GM21723 (cell line): Measurements from ENCODE around the gene DMPK.

ENCODE experiments used
- ATAC-seq: cut with Tn5 transposase; IDR thresholded peaks from one replicate; pipeline ENCODE4 v1.9.1; 2021; ENCODE audit warnings: mild to moderate bottlenecking, moderate library complexity; ENCODE audit not compliant: unreplicated experiment

DMPK gene

GRCh38 chr19:45782162-45782691, at the start of gene DMPK:
Gene DMPK, minus strand, starts transcription at chr19:45782490. Its CDS starts 138 bp downstream, at chr19:45782352.
- no peak for ATAC-seq

DNA sequence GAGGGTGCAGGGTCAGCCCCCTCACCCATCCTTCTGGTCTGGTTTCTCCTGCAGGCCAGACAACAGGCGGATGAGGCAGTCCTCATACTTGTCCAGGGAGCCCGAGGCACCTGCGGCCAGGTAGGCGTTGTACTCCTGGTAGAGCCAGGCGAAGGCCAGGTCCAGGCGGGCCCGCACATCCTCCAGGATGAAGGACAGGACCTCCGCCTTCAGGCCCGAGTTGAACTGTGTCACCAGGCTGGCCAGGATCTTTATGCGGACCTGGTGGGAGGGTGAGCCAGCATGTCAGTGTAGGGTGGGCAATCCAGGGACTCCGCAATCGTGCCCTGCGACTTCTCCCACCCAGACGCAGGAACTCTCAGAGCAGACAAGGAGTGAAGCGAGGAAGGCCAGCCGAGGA, 46.7 kb upstream of the DMPK start:
- no peak for ATAC-seq

GRCh38 chr19:45828523-45828922, 46.2 kb upstream of the DMPK start:
- no peak for ATAC-seq

- ATAC-seq: no peak
Observed at GRCh38 chr19:45827459-45828093, 45.3 kb upstream of the DMPK start.

DNA sequence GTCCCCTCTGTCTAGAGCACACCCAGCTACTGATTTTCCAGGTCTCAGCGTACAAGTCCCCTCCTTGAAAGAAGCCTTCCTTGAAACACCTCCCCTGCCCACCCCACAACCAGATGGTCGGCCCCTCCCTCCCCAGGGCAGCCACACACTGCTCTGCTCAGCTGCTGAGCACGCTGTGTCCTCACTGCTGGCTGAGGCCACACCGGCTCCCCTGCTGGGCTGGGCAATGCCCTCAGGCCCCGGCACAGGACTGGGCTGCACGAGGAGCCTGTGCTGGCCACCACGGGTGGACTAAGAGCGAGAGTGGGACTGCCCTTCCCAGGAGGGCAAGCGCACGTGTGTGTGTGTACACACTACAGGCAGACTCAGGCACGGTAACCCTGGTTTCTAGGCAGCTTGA, 44.6 kb upstream of the DMPK start:
- ATAC-seq: no peak

- ATAC-seq: no peak
Observed at GRCh38 chr19:45825917-45826893, 43.9 kb upstream of the DMPK start.

DNA sequence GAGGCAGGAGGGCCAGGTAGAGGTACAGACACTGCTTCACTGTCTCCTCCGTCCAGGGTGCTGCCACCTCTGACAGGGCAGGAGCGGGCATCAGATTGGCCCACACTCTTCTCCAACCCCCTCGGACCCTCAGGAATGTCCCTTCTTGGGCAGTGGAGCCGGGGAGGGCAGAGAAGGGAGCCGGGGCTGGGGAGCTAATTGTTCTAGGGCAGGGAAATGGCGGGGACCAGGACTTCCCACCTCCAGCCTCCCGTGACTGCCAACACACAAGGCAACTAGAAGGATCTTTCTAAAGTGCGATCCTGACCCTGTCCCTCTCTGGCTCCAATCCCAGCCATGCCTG, 42.9 kb upstream of the DMPK start:
- no peak for ATAC-seq

DNA sequence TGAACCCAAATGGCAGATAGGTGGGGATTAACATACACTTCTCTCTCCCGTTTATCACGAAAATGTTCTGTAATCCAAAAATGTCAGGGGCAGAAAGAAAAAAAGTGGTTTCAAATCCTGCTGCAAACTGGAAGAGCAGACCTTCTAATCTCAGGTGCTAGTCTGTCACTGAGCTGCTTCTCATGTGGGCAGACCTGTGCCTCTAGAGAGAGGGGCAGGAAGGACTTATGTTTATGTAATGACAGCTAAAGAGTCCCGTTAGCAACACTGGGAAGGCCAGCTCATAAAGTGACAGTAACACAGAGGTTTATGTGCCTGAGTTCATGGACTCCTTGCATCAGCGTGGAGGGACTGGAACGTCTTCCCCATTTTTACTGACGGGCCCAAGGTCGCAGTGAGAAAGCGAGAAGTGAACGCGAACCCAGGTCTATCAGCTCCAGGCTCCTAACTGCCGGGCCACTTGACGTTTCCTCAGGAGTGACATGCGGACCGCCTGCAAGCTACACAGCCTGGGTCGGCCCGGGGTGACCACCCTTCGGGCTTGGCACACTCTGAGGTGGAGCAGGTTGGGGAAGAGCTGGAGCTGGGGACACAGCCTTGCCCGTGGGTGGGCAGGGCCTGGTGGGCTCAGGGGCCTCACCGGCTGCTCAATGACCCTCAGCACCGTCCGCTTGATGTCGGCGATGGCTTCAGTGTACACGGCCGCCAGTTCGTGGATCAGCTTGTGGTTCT, 42.4 kb upstream of the DMPK start:
- ATAC-seq: no peak

DNA sequence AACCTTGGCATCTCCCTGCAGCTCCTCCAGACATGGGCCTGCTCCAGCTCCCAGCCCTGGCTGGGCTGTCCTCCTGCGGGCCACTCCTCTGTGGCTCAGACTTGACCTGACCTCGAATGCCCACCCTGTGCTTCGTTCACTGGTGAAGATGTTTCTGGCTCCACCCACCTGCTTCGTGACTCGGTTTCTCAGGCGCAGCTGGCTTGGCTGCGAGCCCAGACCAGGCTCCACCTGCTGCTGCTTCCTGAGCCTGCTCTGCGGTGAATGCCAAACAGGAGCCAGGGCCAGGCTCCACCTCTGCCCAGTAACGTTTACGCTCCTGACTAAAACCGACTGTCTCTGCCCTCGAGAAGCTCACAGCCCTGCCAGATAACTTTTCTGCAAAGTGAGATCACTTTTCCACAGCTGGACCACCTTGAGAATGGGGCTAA, 41.8 kb upstream of the DMPK start:
- ATAC-seq: no peak

DNA sequence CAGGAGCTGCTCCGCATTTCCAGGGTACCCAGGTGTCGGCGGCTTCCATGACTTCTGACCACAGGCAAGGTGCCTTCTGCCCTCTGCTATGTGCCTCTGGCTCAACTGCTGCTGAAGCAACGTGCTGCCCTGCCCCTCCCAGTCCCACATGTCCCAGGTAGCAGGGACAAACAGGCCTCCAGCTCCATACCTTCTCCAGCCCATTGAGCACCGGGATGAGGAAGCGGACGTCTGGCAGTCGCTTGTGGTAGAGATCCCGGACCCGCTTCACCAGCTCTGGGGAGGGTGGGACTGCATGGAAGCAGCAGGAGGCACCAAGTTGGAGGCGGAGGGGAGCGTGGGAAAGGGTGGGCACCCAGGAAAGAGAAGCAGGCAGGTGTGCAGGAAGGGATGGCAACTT, 40.9 kb upstream of the DMPK start:
- no peak for ATAC-seq

GRCh38 chr19:45822716-45823115, 40.4 kb upstream of the DMPK start:
- ATAC-seq: no peak

DNA sequence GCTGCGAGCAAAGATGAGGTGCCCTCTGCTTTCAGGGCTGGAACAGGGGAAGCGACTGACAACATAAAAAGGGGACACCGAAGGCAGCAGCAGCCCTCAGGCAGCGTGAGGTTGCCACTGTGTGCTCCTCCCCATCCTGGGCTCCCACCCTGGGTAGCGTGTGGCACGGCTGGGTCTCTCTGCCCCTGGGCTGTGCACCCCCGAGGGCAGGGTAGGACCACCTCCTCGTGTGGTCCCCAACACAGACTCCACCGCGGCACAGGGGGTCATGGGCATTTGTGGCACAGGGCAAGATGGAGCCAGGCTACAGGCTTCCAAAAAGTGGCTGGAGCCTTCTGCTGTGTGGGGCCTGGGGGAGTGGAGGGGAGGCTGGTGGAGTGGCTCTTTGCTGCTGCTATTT, 39.3 kb upstream of the DMPK start:
- ATAC-seq: no peak

GRCh38 chr19:45821103-45821521, 38.8 kb upstream of the DMPK start:
- ATAC-seq: no peak

DNA sequence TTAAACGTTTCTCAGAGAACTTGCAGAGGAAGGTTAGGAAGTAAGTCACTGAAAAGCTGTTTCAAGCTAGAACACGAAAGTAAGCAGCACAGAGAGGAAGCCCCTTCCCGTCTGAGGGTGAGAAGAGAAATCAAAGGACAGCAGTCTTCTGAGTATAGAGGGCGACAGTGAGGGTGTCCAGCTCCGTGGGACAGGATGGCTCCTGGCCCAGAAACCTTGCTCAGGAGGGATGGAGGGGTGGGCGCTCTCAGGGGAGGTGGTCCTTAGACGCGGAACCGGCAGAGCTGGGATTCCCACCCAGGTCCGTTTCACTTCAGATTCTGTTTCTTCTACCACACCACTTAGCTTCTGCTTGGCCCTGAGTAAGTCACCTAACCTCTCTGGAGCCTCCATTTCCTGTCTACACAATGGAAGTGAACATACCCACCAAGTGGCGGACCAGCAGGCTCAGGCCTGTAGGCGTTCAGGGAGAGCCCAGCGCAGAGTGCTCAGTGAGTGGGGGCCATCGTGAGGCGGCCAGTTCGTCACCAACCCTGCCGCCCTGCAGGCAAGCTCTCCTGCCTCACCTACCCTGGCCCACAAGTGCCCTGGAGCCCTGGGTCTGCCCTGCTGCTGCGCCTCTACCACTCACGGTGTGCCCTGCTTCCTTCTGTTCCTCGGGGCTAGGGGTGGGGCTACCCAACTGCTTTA, 38.3 kb upstream of the DMPK start:
- ATAC-seq: no peak

DNA sequence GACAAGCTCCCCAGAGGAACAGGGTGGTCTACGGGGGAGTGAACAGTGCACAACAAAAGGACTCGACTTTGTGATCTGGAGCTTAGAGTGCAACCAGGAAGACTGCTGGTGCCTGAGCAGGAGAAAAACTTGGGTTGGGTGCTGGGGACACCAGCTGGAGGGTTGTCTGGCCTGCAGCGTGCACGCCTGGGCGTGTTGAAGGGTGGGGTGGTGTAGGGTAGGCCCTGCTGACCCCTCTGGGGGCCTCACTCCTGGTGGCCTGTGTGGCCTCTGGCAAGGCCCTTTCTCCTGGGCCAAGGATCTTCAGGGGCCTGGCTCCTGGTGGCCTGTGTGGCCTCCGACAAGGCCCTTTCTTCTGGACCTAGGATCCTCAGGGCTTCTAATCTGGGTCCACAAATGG, 37.5 kb upstream of the DMPK start:
- ATAC-seq: no peak

DNA sequence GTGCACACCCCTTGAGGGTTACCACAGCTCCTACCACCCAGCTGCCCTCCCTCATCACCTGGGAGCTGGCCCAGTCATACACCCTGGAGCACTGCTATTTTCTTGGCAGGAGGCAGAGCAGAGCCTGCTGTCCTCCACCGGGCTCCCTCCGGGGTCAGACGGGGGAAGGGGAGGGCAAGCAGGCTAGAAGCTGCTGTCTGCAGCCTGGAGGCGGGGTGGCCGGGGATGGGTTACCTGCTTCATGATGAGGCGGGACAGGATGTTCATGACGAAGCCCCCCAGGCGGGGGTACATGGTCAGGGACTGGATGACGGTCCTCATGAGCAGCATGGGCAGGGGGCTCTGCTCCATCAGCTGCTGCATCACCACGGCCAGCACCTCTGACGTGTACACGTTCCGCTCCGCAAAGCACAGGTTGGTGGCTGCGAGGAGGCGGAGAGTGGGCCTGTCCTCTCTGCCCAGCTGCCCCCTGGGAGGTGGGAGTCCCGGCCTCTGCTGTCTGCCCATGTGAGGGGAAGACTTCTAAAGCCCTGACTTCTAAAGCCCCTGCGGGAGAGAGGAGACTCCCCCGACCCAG, 35.5 kb upstream of the DMPK start:
- no peak for ATAC-seq

DNA sequence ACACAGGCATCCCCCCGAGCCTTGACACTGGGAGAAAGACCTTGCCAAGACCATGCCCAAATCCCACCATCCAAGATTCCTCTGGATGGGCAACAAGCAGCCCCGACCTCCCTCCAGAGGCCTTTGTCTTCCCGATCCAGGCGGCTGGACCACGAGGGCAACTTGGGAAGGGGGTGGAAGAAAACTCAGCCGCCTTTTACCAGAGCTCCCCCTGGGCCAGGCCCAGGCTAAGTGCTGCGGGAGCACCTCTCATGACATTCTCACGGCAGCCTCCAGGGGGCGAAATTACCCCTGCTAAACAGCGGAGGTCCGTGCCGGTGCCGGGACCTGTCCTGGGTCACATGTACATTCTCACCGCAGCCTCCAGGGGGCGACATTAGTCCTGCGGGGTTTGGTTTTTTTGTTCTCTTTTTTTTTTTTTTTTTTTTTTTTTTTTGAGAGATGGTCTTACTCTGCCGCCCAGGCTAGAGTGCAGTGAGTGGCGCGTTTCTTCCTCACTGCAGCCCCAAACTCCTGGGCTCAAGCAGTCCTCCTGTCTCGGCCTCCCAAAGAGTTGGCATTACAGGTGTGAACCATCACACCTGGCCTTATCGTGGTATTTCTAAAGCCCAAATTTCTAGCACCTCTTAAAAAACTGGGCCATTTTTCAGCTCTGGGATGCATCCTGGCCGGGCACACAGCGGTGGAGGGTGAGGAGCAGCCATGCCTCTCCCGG, 34.9 kb upstream of the DMPK start:
- peak; percentile 83 for ATAC-seq

DNA sequence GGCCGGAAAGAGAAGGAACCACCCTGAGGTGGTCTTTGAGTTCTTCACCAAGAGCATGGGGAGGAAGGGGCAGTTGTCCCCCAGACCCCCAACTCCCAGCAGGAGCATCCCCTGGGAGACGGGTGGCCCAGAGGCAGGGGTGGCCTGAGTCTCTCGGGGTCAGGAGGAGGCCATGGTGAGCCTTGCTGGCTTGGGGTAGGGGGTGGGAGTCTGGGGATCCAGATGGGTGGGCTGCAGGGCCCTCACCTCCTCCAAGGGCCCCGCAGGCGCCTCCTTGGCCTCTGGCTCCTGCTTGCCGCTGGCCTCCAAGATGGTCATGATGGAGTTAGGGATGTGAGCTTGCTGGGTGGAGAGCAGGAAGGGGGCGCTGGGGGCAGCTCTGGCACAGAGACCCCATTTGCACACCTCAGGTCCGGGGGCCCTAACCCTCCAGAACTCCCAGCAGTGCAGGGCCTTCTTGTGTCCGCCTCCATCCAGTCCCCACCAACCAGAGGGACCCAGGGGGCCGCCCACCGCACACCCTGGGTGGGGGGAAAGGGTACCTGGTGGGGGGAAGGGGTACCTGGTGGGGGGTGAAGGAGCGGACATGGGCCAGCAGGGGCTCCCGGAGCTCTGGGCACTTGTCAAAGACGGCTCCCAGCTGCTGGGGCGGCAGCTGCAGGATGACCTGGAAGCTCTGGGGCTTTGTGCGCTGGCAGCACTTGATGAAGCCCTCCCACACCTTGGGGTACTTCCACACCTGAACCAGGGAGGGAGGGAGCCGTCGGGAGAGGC, 34.1 kb upstream of the DMPK start:
- no peak for ATAC-seq
